NCI-H774 (cell line): Measurements from ENCODE around the gene OR5B2.
"Not testable (repeated sequence)": the region's sequence is repeated elsewhere in the genome, so short reads cannot be mapped to it uniquely, and the experiment has no call there.

Experiments
- DNase-seq: peaks from one replicate; lab custom pipeline; 2025; lab: John Stamatoyannopoulos, UW

OR5B2 gene

DNA sequence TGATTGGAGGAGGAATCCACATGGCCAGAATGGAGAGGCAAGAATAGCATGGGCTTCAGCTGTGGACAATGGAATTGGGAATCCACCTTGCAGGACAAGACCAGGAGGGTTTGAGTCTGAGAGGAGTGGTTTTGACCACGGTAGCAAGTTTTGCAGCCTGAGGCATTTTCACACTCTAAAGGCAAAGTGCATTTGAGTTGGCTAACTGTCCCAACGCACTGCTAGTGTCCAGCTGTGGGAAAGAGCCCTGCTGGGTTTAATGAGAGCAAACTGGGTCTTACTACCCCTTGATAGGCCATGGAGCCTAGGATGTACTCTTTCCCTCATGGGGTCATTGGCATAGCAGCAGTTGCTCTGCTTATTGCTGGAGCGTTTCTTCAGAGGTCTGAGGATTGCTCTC lies at the start of gene OR5B2:
TSS of gene OR5B2 (minus strand) at position 101 of the 400 bp plus-strand sequence. CDS start 4,860 bp downstream, outside the sequence.
- DNase-seq, result no peak

DNA sequence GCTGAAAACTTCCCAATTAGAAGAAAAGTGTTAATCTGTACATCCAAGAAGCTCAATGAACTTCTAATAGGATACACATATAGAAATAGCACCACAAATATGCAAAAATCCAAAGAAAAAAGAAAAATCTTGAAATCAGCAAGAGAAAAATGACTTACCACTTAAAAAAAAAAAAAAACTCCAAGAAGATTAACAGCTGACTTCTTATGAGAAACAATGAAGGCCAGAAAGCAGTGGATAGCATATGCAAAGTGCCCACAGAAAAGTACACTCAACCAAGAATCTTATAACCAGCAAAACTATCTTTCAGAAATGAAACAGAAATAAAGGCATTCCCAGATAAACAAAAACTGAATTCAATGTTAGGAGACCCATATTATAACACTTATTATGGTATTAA lies 44.0 kb upstream of the OR5B2 start:
- DNase-seq, result no peak

DNA sequence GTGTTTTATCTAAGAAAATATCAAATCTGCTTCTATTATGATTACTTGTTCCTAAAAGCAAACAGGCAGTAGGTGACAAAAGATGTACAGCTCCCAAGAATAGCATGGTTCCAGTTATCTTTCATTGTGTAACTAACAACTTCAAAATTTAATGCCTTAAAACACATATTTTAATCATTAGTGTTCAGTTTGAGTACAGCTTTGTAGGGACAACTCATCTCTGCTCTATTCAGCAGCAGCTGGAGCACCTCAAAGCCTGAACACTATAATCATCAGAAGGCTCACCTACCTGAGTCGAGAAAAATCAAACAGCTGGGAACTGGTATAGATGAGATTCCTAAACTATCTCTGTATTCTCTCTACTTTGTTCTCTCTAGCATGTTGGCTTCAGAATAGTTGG lies 38.4 kb upstream of the OR5B2 start:
- DNase-seq, result no peak

DNA sequence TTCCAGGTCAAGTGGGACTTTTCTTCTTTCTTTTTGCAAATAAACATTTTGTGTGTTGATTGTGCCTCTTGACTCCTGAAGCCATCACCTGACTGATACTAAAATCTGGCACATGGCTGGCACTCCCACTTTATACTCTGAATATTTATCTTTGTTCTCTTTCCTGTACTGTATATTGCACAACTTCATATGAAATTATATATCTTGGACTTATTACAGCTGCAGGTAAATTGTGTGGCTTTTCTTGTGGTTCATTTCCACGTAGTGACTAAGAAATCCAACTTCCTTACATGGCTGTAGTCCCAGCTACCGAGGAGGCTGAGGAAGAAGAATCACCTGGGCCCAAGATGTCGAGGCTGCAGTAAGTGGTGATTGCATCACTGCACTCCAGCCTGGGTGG lies 37.8 kb upstream of the OR5B2 start:
- DNase-seq, result no peak

DNA sequence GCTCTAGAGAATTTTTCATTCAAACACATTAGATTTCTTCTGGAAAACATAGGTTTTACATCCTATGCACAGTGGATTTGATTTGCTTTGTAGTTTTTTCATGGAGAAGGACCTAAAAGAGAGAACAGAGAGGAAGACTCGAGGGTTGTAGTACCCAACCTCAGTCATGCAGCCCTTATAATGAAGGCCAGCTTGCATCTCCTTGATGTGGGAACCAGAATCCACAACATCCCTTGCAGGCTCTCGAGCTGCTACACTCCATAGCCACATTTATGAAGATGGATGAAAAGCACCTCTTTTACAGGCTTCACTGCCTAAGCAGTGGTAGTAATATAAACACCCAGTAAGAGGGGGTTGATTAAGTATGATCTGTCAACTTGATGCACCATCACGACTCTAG lies 23.7 kb upstream of the OR5B2 start:
- DNase-seq, result no peak

DNA sequence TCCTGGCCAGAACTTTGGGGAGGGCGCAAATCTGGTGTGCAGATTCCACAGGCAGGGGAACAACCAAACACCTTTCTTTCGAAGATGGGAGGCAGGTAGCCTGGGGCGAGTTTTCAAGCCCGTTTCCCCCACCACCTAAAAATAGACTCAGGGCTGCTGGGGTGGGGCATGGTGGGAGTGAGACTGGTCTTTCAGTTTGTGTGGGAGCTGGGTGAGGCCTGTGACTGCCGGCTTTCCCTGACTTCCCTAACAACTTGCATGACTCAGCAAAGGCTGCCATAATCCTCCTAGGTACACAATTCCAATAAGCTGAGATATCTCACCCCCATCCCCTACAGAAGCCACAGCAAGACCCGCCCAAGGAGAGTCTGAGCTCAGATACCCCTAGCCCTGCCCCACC lies 18.4 kb upstream of the OR5B2 start:
- DNase-seq, result no peak

DNA sequence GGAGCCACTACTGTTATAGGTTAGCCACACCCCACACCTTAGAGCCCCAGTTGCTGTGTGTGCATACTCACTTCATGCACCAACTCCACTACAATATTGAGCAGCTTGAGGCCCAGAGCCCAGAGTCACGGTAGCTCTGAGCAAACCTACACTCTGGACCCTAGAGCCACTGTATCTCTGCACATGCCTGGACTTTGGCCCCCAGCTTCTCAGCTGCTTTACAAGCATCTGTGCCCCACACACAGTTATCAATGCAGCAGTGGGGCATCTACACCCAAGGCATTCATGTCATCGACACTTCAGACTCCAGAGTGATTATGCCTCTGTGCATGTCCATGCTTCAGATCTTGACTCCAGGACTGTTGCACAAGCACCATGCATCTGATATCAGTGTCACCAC lies 16.4 kb upstream of the OR5B2 start:
- DNase-seq, result no peak

DNA sequence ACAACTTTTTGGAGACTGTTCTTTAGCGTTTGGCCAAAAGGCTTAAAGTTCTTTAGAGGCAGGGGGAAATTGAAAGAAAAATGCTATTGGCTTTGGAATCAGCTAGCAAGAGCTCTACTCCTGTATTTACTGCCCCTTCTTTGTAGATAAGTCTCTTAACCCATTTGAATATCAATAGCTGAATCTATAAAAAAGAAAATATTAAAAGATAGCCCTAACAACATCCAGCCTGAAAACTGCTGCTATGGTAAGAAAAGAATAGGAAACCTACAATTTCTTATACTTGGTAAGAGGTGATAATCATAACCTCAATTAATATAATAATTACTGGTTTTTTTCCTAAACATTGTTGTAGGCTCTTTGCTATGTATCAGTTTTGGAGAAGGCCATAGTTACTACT lies 14.2 kb upstream of the OR5B2 start, which contains the start of gene OR5B12:
TSS of gene OR5B12 (minus strand) at position 101 of the 400 bp plus-strand sequence. CDS start 2,085 bp downstream, outside the sequence.
- DNase-seq, result no peak

DNA sequence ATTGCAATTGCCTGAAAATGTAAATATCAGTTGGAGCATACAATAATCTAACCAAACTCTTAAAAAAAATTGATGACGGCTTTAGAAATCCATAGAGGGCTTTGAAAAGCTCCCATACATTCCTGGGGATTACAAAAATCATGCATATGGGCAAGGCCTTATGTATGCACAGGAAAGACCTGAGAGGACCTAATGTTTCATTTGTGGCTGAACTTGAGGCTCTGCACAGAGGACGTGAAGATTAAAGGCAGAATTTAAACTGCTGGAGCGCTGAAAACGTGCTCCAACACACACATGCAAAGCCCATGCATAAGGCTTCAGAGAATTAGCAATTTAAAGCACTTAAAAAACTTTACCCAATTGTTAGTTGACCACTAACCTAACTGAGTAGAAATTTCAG lies 10.6 kb upstream of the OR5B2 start:
- no peak for DNase-seq

DNA sequence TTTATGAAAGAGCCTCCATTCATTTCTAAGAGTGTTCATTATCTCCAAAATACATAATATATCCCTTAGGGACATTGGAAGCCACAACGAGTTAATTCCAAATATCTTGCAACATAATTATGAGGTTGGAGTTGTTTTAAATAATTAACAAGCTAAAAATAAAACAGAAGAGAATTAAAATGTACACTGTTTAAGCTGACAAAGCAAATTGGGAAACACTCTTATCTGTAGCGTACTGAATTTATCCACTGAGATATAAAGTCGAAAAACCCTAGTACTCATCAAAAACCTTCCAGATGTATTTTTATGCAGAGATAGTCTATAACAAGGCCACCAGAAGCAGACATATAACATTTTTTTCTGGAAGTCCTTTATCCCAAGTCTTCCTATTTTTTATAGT lies 6.3 kb upstream of the OR5B2 start:
- no peak for DNase-seq

DNA sequence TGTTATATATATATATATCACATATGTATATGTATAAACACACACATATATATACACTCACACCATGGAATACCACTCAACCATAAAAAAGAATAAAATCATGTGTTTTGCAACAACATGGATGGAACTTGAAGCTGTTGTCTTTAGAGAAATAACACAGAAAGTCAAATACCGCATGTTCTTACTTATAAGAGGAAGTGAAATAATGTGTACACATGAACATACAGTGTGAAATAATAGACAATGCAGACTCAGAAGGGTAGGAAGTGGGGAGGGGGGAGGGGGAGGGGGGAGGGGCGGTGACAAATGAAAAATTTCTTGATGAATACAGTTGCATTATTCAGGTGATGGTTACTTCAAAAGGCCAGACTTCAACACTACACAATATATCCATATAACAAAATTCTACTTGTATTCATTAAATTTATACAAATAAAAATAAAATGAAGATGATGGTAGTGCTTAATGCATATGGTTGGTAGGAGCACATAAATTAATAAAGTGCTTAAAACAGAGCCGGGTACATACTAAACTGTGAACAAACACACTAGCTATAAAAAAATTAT lies 5.8 kb upstream of the OR5B2 start:
- no peak for DNase-seq

DNA sequence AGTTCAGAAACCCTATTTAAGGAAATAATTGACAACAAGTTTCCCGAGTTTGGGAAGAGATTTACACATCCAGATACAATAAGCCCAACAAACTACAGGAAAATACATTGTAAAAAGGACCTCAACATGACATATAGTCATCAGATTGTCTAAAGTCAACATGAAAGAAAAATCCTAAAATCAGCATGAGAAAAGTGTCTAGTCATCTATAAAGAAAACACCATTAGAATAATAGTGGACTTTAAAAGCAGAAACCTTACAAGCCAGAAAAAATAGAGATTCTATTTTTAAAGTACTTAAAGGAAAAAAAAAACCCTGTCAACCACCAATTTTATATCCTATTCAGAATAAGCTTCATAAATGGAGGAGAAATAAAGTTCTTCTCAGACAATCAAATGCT lies 1.4 kb upstream of the OR5B2 start:
- no peak for DNase-seq

DNA sequence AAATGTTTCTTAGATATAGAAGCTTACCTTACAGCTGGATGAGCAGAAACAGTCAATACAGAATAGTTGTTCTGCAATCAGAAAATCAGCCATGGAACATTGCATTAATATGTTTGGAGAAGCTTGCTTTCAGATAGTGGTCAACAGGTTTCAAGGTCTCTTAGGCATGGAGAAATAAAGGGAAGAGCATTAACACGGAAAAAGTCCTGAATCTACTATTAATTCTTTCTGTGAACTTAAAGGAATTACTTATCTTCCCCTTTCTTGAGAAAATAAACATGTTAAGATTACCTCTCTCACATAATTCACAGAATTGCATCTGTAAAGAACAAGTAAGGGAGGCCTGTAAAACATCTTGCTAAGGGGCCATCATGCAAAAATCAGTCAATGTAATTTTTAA lies 21.1 kb downstream of the OR5B2 start, which contains the start of gene OR5B3:
TSS of gene OR5B3 (minus strand) at position 101 of the 400 bp plus-strand sequence. CDS start 3,465 bp downstream, outside the sequence.
- no peak for DNase-seq

DNA sequence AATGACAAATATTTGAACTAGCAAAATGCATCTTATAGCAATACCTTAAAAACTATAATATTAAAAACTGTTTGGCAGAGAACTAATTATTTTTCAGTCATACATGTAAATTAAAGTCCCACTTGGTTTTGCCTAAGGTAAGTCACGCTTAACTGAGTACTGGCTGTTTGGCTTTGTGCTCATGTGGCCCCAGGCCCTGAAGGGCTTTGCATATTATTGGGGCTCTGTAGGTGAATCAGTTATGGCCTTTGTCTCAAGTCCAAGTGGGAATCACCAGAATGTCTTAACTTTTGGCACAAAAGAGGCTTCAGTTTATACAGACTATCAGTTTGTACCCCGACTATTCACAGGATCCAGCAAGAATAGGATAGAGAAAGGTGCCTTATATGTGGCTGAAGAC lies 28.3 kb downstream of the OR5B2 start:
- DNase-seq, result not testable (repeated sequence)

DNA sequence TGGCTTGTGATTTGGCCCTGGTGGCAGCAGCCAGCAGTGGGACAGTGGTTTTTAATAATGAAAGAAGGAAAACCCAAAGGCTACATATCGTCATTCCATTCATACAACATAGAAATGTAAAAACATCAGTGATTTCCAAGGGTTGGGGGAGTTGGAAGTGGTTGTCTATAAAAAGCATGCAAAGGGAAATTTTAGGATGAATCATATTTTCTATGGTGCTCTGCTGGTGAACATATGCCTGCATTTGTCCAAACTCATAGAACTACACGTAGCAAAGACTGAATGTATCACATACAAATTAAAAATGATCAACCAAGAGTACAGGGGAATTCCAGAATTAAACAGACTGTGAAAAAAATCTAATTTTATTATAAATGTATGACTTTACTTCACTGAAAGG lies 32.3 kb downstream of the OR5B2 start:
- DNase-seq, result no peak

DNA sequence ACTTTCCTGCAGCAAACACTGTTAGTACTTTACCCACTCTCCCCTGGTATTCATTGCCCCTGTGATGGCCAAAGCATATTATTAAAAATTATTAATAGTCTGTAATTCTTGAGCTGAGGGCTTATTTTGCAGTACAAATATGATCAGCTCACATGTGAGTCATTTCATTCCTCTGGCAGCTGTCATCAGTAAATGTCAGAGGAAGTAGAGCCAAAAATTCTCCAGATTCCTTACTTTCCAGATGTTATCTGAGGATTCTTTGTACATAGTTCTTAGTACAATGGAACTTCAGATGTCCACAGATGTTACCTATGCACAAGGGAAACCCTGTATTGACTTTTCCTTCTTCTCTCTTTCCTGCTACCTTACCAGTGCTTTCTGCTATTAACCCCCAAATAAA lies 33.7 kb downstream of the OR5B2 start:
- no peak for DNase-seq

DNA sequence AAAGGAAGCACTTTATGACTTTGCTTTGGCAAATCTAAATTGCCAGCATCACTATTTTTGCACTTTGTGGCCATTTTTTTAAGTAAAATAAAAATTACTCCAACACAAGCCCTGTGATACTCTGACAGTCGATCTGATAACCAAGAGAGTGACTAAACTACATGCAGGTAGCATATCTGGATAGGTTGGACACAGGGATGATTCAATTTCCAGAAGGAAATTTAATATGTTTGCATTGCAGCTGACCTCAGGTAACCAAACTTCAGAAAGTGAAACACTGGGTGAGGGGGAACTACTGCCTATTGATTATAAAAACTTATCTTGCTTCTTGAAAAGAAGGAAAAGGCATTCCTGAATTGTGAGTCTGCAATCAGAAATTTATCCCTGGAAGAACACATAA lies 35.2 kb downstream of the OR5B2 start:
- DNase-seq, result no peak

DNA sequence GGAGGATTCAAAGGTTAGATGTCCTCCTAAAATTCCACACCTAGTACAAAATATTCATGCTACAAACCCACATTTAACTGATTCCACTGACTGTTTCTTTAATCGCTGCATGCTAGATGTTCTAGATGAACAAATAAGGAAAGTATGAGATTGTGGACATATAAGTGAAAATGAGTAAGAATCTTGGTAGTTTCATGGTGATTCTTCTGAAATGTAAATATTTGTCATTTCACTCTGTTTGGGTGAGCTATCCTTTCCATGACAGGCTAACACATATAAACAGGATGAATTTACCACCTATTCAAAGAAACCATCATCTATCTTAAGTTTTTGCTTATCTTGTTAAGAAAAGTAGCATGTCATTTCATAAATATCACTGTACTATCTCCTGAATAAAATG lies 36.0 kb downstream of the OR5B2 start:
- DNase-seq, result no peak

DNA sequence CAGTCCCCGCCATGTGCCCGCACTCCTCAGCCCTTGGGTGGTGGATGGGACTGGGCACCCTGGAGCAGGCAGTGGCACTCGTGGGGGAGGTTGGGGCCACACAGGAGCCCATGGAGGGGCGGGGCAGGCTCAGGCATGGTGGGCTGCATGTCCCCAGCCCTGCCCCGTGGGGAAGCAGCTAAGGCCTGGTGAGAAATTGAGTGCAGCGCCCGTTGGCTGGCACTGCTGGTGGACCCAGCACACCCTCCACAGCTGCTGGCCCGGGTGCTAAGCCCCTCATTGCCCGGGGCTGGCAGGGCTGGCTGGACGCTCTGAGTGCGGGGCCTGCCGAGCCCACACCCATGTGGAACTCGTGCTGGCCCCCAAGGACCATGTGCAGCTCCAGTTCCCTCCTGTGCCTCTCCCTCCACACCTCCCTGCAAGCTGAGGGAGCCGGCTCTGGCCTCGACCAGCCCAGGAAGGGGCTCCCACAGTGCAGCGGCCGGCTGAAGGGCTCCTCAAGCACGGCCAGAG lies 37.3 kb downstream of the OR5B2 start:
- DNase-seq, result no peak
